Esophagus muscularis mucosa (tissue), 4 donors: ENCODE measurements around the gene GGT1. TPM values are rescaled to one million over a fixed set of nuclear protein-coding genes. Genes with fewer than 3 reads are reported as not detected.
"Not testable (repeated sequence)": the region's sequence is repeated elsewhere in the genome, so short reads cannot be mapped to it uniquely, and the experiment has no call there.

Experiments
- DNase-seq: peaks from one replicate; pipeline ENCODE4 v3.0.0-alpha.2; 2017; ENCODE audit errors: extremely low spot score
- H3K27ac ChIP-seq, 4 donors: fragments of 200-600 bp; sonication (generic); replicated peaks in 1 of 4; 1 replicate in 3 of 4; 2 replicates in 1 of 4; pipeline ENCODE4 v1.5.1; 2016 to 2019; ENCODE audit warnings: mild to moderate bottlenecking in 1 of 4
- H3K27me3 ChIP-seq, 4 donors: fragments of 200-600 bp; sonication (generic); one replicate each; pipeline versions ENCODE4 v1.5.1 to v1.6.0; 2016 to 2019
- H3K36me3 ChIP-seq, 4 donors: fragments of 200-600 bp; sonication (generic); one replicate each; pipeline ENCODE4 v1.5.1; 2016 to 2019
- H3K4me1 ChIP-seq, 4 donors: fragments of 200-600 bp; sonication (generic); one replicate each; pipeline ENCODE4 v1.5.1; 2016 to 2019
- H3K4me3 ChIP-seq, 4 donors: fragments of 200-600 bp; sonication (generic); 1 replicate in 2 of 4; 2 replicates in 2 of 4; pipeline ENCODE4 v1.5.1; 2016 to 2019; ENCODE audit warnings: mild to moderate bottlenecking in 4 of 4, moderate library complexity in 1 of 4
- H3K9me3 ChIP-seq, 4 donors: fragments of 200-600 bp; sonication (generic); 1 replicate in 3 of 4; 2 replicates in 1 of 4; pipeline ENCODE4 v1.5.1; 2016 to 2019
- whole genome bisulfite sequencing: methylation state at CpG from one replicate; pipeline ENCODE4 v1.1.5; 2018; 5-methylcytosine and 5-hydroxymethylcytosine counted together
- intact Hi-C: fragments of 100-400 bp; cut with DNase I; formaldehyde crosslinking; loops from one replicate; pipeline ENCODE4 v1.15.1; 2023
- total RNA-seq, 4 donors: library from RNA; depleted of rRNA; stranded (reverse); fragments of >200 nt; gene quantifications; one replicate each; pipeline versions ENCODE4 v1.1.0 to v1.2.1, GENCODE V29; 2016
- TF ChIP-seq, protein P1 (sequence below), 3 experiments: fragments of 200-600 bp in 2 of 3; fragments of 450-650 bp in 1 of 3; sonication (generic) in 2 of 3; IDR thresholded peaks; one replicate each; pipeline ENCODE4 v1.5.1; 2017 to 2019; ENCODE audit warnings: antibody characterized with exemption in 3 of 3, mild to moderate bottlenecking in 2 of 3, moderate library complexity in 1 of 3

GGT1 gene
- total RNA-seq, 4 donors from 2014 or later, result 2.1 to 5.0 (median 3.1) TPM

DNA sequence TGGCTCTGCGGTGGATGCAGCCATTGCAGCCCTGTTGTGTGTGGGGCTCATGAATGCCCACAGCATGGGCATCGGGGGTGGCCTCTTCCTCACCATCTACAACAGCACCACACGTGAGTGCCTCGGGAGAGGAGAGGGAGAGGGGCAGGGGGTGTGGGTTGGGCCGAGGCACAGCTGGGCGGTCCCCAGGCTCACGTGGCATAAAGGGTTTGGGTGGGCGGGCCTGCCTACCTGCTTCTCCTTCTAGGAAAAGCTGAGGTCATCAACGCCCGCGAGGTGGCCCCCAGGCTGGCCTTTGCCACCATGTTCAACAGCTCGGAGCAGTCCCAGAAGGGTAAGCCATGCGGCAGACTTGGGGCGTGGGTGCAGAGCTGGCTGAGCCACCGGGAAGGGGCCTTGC, 11.8 kb downstream of the GGT1 start:
- H3K4me3 ChIP-seq, H3K27ac ChIP-seq, DNase-seq, H3K27me3 ChIP-seq, H3K4me1 ChIP-seq, intact Hi-C loops, H3K36me3 ChIP-seq, H3K9me3 ChIP-seq: not testable (repeated sequence)
- 73% methylated on average over 4 of the region's 15 CpGs for WGBS

DNA sequence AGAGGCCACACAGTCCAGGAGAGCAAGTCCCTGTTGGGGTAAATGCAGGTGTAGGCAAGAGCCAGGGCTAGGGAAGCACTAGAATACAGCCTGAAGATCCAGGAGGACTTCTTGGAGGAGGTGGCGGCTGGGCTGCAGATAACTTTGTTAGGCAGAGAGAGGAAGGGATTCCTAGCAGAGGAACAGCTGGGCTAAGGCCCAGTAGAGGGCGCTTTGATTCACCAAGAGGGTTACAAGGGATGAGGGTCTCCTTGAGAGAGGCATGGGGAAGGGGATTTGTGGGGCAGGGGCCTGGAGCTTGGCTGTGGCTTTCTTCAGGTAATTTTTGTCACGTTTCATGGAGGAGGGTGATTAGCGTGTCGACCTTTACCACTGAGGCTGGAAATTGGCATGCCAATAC, 18.3 kb downstream of the GGT1 start:
- H3K9me3 ChIP-seq, H3K27ac ChIP-seq, H3K4me1 ChIP-seq, H3K4me3 ChIP-seq, H3K36me3 ChIP-seq, DNase-seq, H3K27me3 ChIP-seq, intact Hi-C loops: not testable (repeated sequence)
- 81% methylated on average over 5 of the region's 5 CpGs for WGBS

DNA sequence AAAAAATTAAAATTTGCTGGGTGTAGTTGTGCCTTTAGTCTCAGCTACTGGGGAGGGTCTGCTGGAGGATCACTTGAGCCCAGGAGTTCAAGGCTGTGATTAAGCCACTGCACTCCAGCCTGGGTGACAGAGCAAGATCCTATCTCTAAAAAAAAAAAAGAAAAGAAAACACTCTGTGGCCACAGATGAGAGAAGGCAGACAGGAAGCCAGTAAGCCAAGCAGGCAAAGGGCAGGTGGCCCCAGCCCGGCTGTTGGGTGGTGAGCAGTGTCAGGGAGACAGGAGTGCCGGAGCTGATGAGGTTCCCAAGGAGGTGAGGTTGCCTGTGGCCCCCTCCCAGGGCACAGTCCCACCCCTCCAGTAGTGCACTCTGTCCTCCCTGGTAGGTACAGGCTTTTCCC, 19.6 kb downstream of the GGT1 start:
- intact Hi-C loops, H3K4me3 ChIP-seq, H3K4me1 ChIP-seq, H3K9me3 ChIP-seq, H3K27me3 ChIP-seq, H3K36me3 ChIP-seq, H3K27ac ChIP-seq, DNase-seq: not testable (repeated sequence)
- 61% methylated on average over 2 of the region's 2 CpGs for WGBS

DNA sequence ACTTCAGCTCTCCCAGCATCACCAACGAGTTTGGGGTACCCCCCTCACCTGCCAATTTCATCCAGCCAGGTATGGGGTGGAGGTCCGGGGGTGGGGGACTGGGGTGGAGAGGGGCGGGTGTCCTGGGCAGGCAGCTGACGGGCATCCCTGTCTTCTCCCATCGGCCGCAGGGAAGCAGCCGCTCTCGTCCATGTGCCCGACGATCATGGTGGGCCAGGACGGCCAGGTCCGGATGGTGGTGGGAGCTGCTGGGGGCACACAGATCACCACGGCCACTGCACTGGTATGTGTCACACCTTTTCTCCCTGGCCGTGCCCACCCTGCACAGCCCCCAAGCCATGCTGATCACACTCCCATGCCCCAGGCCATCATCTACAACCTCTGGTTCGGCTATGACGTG, 24.9 kb downstream of the GGT1 start:
- H3K27ac ChIP-seq, DNase-seq, H3K4me3 ChIP-seq, H3K9me3 ChIP-seq, H3K36me3 ChIP-seq, intact Hi-C loops, H3K27me3 ChIP-seq: not testable (repeated sequence)
- no CpG with 5 or more reads among the region's 16 CpGs for WGBS
- H3K4me1 ChIP-seq, result peaks cover 0 to 16% (median 14%) of the 10 kb centered on the region in 4 donors

DNA sequence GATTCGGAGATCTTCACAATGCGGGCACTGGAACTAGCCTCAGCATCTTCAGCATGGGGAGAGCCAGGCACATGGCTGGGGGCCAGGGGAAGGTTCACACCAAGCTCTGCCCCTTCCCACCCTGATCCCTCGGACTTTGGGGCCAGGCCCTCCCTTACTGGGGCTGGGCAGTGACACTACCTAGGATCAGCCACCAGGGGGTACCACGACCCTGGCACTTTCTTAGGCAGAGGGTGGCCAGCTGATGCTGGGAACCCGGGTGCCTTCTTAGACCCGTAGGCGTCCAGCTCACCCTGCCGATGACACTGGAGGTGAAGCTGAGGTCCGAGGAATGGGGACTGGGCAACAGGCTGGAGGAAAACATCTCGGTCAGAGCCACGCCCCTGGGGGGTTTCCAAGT, 26.1 kb downstream of the GGT1 start:
- H3K36me3 ChIP-seq, H3K9me3 ChIP-seq, H3K27me3 ChIP-seq, DNase-seq, H3K4me3 ChIP-seq, H3K27ac ChIP-seq, intact Hi-C loops: not testable (repeated sequence)
- peaks cover 0 to 22% (median 18%) of the 10 kb centered on the region in 4 donors for H3K4me1 ChIP-seq
- no CpG with 5 or more reads among the region's 11 CpGs for WGBS
- TF ChIP-seq, protein P1, sequence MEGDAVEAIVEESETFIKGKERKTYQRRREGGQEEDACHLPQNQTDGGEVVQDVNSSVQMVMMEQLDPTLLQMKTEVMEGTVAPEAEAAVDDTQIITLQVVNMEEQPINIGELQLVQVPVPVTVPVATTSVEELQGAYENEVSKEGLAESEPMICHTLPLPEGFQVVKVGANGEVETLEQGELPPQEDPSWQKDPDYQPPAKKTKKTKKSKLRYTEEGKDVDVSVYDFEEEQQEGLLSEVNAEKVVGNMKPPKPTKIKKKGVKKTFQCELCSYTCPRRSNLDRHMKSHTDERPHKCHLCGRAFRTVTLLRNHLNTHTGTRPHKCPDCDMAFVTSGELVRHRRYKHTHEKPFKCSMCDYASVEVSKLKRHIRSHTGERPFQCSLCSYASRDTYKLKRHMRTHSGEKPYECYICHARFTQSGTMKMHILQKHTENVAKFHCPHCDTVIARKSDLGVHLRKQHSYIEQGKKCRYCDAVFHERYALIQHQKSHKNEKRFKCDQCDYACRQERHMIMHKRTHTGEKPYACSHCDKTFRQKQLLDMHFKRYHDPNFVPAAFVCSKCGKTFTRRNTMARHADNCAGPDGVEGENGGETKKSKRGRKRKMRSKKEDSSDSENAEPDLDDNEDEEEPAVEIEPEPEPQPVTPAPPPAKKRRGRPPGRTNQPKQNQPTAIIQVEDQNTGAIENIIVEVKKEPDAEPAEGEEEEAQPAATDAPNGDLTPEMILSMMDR (IDR thresholded peaks at IDR 0.05), result peak; percentile 24 to 50 (median 42)

DNA sequence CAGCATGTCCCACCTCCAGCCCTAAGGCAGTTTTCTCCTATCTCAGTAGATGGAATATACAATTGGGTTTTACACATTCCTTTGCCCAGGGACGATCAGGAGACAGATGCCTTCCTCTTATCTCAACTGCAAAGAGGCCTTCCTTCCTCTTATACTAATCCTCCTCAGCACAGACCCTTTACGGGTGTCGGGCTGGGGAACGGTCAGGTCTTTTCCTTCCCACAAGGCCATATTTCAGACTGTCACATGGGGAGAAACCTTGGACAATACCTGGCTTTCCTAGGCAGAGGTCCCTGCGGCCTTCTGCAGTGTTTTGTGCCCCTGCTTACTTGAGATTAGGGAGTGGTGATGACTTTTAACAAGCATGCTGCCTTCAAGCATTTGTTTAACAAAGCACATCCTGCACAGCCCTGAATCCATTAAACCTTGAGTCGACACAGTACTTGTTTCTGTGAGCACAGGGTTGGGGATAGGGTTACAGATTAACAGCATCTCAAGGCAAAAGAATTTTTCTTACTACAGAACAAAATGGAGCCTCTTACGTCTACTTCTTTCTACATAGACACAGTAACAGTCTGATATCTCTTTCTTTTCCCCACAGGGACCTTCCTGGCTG, 27.9 kb downstream of the GGT1 start:
- peak overlapping the region in 1 of 4 donors; percentile 7 for H3K27ac ChIP-seq
- 62% methylated on average over 7 of the region's 7 CpGs for WGBS
- H3K9me3 ChIP-seq, H3K36me3 ChIP-seq, DNase-seq, H3K27me3 ChIP-seq, H3K4me3 ChIP-seq, intact Hi-C loops: not testable (repeated sequence)
- H3K4me1 ChIP-seq, result peaks cover 0 to 27% (median 18%) of the 10 kb centered on the region in 4 donors

DNA sequence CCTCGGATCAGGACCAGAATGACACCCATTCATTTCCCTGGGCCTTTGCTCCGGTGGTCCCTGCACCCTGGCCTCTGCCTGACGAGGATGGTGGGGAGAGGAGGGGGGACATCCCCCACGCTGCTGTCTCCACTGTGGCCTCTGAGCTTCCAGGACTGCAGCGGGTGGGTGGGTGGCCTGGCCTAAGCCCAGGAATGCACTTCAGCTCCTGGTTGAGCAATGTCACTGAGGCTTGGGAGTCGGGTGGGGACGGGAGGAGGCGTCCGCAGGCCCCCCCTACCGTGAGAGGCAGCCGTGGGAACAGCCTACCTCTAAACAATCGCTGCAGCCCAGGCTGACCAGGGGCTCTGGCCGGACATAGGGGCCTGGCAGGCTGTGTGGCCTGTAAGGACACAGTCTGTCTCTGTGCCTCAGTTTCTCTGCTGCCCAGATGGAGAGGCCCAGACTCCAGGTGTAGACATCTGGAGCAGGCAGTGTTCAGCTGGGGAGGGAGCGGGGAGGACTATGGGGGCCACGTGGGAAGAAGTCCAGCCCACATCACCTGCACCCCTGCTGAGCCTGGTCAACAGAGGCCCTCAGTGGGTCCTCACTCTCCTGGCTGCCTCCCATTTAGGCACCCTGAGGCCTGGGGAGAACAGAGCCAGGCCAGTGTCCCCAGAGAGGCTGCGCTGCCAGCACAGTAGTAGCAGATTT, 28.6 kb downstream of the GGT1 start:
- 35% methylated on average over 7 of the region's 16 CpGs for WGBS

DNA sequence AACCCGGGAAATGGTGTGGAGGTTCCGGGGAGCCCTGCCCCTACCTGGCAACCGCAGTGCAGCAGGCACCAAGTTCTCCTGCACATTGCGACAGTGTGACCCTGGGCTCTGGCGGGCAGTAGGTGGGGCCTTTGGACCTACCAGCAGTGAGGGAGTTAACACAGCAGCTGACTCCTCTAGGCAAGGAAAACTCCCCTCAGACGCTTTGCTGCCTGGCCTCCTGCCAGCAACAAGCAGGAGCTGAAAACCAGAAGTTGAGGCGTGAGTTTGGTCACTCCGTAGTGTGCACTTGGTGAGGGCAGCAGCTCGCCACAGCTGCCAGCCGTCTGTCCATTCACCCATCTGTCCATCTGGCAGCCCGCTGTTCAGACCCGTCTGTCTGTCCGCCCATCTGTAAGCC, 29.6 kb downstream of the GGT1 start:
- intact Hi-C loops, DNase-seq: not testable (repeated sequence)
- whole genome bisulfite sequencing, result no CpG with 5 or more reads among the region's 13 CpGs

More for the DNA sequence above, 28.6 kb downstream of the GGT1 start:
- H3K4me3 ChIP-seq, H3K36me3 ChIP-seq, DNase-seq, intact Hi-C loops, H3K27me3 ChIP-seq, H3K27ac ChIP-seq, H3K9me3 ChIP-seq: not testable (repeated sequence)
- peaks cover 0 to 27% (median 18%) of the 10 kb centered on the region in 4 donors for H3K4me1 ChIP-seq

DNA sequence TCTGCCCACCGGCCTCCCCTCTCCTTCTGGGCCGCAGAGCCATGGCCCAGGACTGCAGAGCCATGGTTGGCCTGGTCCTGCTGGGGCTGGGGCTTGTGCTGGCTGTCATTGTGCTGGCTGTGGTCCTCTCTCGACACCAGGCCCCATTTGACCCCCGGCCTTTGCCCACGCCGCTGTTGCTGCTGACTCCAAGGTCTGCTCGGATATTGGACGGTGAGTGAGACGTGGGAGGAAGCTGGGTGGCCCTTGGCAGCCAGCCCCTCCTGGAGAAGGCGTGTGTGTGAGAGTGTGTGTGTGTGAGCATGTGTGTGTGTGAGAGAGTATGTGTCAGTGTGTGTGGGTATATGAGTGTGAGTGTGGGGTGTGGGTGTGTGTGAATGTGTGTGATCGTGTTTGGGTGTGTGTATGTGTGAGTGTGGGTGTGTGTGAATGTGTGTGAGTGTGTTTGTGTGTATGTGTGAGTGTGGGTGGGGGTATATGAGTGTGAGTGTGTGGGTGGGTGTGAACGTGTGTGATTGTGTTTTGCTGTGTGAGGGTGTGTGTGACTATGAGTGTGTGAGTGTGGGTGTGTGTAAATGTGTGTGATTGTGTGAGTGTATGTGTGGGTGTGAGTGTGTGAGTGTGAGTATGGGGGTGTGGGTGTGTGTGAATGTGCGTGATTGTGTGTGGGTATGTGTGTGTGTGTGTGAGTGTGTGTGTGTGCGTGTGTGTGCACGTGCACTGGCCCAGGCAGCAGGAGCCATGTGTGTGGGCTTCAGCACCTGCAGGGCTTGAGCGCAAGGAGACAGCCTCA, 30.4 kb downstream of the GGT1 start:
- H3K4me3 ChIP-seq, H3K27ac ChIP-seq, intact Hi-C loops, H3K27me3 ChIP-seq, H3K36me3 ChIP-seq, DNase-seq, H3K9me3 ChIP-seq: not testable (repeated sequence)
- 69% methylated on average over 16 of the region's 16 CpGs for WGBS
- peaks cover 0 to 27% (median 18%) of the 10 kb centered on the region in 4 donors for H3K4me1 ChIP-seq

More for the DNA sequence above, 29.6 kb downstream of the GGT1 start:
- H3K4me3 ChIP-seq, H3K9me3 ChIP-seq, H3K27me3 ChIP-seq, H3K27ac ChIP-seq, H3K36me3 ChIP-seq: not testable (repeated sequence)
- peaks cover 0 to 27% (median 18%) of the 10 kb centered on the region in 4 donors for H3K4me1 ChIP-seq

DNA sequence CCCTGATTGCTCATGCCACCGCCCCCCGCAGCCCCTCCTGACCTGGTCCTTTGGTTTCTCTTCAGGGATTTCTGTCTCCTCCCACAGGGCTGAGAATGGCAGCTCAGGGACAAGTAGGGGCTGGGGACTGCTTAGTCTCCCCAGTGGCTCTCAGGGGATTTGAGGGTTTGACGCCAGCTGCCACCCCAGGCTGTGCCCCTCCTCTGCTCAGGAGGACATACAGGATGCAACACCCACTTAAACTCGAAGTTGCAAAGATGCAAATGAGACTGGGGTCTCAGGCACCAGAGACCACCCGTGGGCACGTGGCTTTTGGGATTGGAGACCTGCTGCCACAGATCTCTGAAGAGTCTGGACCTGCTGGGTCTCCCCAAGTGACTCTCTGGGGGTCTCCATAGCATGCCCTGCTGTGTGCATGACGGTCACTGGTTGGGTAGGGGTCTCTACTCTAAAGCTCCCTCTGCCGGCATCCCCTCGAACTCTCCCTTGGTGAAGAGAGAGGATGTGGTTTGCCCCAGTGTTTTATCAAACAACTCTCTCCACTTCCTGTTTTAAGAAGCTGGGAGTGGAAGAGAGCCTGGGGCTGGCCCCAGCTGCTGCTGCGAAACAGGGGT, 31.9 kb downstream of the GGT1 start:
- DNase-seq, H3K9me3 ChIP-seq, H3K27ac ChIP-seq, intact Hi-C loops, H3K36me3 ChIP-seq, H3K27me3 ChIP-seq, H3K4me3 ChIP-seq: not testable (repeated sequence)
- H3K4me1 ChIP-seq, result peaks cover 0 to 27% (median 18%) of the 10 kb centered on the region in 4 donors
- 58% methylated on average over 8 of the region's 10 CpGs for WGBS

DNA sequence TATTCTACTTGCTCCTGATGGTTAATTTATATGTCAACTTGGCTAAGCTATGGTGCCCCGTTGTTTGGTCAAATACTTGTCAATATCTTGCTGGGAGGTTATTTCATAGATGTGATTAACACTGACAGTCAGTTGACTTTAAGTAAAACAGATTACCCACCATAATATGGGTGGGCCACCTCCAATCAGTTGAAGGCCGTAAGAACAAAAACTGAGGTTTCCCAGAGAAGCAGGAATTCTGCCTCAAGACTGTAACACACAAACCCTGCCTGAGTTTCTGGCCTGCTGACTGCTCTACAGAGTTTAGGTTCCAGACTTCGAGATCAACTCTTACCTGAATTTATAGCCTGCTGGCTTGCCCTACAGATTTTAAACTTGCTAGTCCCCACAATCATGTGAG, 33.5 kb downstream of the GGT1 start:
- DNase-seq, H3K27me3 ChIP-seq, H3K27ac ChIP-seq, H3K4me3 ChIP-seq, intact Hi-C loops, H3K36me3 ChIP-seq, H3K9me3 ChIP-seq: not testable (repeated sequence)
- H3K4me1 ChIP-seq, result peaks cover 0 to 25% (median 15%) of the 10 kb centered on the region in 4 donors
- WGBS, result 91% methylated on average over 3 of the region's 3 CpGs
